T-cell (primary cell): ENCODE data around the gene RAB8B. TPM values are rescaled to one million over a fixed set of nuclear protein-coding genes. Genes with fewer than 3 reads are reported as not detected.

Experiments used
- ATAC-seq, 4 experiments: fragments of 200-7000 bp in 3 of 4; fragments of 150-1000 bp in 1 of 4; cut with Tn5 transposase; replicated peaks in 1 of 4; 1 replicate in 3 of 4; 2 replicates in 1 of 4; pipeline ENCODE4 v1.10.0; 2021; ENCODE audit warnings: moderate library complexity in 3 of 4, mild to moderate bottlenecking in 2 of 4, moderate number of reproducible peaks in 1 of 4
- CTCF ChIA-PET, 2 donors: fragments of 300-600 bp; sonication (Branson Sonifier 250); formaldehyde crosslinking; loops; one replicate each; lab custom pipeline; 2022; ENCODE audit warnings: antibody characterized with exemption in 2 of 2; lab: Charles Lee
- POLR2A ChIA-PET, 2 donors: fragments of 300-600 bp; sonication (Branson Sonifier 250); formaldehyde crosslinking; loops; one replicate each; lab custom pipeline; 2022; ENCODE audit warnings: antibody characterized with exemption in 2 of 2; lab: Charles Lee
- DNase-seq, 35 experiments: peaks; one replicate each; pipeline versions ENCODE4 v3.0.0 to v3.0.0-alpha.2; 2013 to 2023
- H3K27ac ChIP-seq: one replicate; pipeline ENCODE4 v1.5.1; 2013; ENCODE audit warnings: low read length
- H3K27me3 ChIP-seq, 2 experiments: replicated peaks in 1 of 2; 1 replicate in 1 of 2; 2 replicates in 1 of 2; pipeline versions ENCODE4 v1.6.1 to v1.7.0; 2013; ENCODE audit warnings: low read length in 1 of 2, mixed read lengths in 1 of 2; ENCODE audit not compliant: control insufficient read depth in 2 of 2, insufficient read depth in 2 of 2; ENCODE audit errors: extremely low read depth in 1 of 2
- H3K36me3 ChIP-seq, 2 donors: 1 replicate in 1 of 2; 2 replicates in 1 of 2; pipeline versions ENCODE4 v1.6.1 to v1.7.0; 2013; ENCODE audit warnings: low read length in 1 of 2; ENCODE audit not compliant: control insufficient read depth in 2 of 2, insufficient read depth in 1 of 2; ENCODE audit errors: extremely low read depth in 1 of 2
- H3K4me1 ChIP-seq, 2 experiments: 1 replicate in 1 of 2; 2 replicates in 1 of 2; pipeline versions ENCODE4 v1.6.1 to v1.7.0; 2013; ENCODE audit warnings: low read length in 2 of 2, mixed read lengths in 1 of 2; ENCODE audit not compliant: insufficient read depth in 2 of 2, control insufficient read depth in 1 of 2; ENCODE audit errors: extremely low read depth in 1 of 2
- H3K4me3 ChIP-seq, 2 donors: 1 replicate in 1 of 2; 2 replicates in 1 of 2; pipeline versions ENCODE4 v1.5.1 to v1.7.0; 2013; ENCODE audit warnings: mild to moderate bottlenecking in 2 of 2, low read length in 1 of 2, moderate library complexity in 1 of 2; ENCODE audit not compliant: control insufficient read depth in 1 of 2; ENCODE audit errors: extremely low read depth in 1 of 2
- H3K9me3 ChIP-seq: 2 replicates; pipeline ENCODE4 v1.7.0; 2013
- H3K27ac Mint-ChIP-seq, 2 donors: one replicate each; pipeline ENCODE4 v1.8.0; 2020 to 2021; ENCODE audit warnings: mild to moderate bottlenecking in 2 of 2, mixed read lengths in 2 of 2
- H3K27me3 Mint-ChIP-seq, 2 donors: one replicate each; pipeline ENCODE4 v1.8.0; 2021 to 2022; ENCODE audit warnings: mixed read lengths in 2 of 2
- H3K36me3 Mint-ChIP-seq: one replicate; pipeline ENCODE4 v1.8.0; 2021; ENCODE audit warnings: mixed read lengths
- H3K4me1 Mint-ChIP-seq, 3 donors: one replicate each; pipeline ENCODE4 v1.8.0; 2020 to 2022; ENCODE audit warnings: mixed read lengths in 3 of 3, mild to moderate bottlenecking in 1 of 3
- H3K4me3 Mint-ChIP-seq, 3 donors: one replicate each; pipeline ENCODE4 v1.8.0; 2020 to 2022; ENCODE audit warnings: mild to moderate bottlenecking in 3 of 3, mixed read lengths in 3 of 3, moderate library complexity in 3 of 3
- H3K9me3 Mint-ChIP-seq, 3 donors: one replicate each; pipeline ENCODE4 v1.8.0; 2020 to 2022; ENCODE audit warnings: mixed read lengths in 3 of 3
- WGBS: methylation state at CpG from one replicate; pipeline ENCODE4 v1.1.5; 2013; ENCODE audit warnings: missing lambda C conversion rate; ENCODE audit not compliant: insufficient coverage; 5-methylcytosine and 5-hydroxymethylcytosine counted together
- total RNA-seq, 35 experiments: library from RNA in 6 of 35; stranded (reverse) in 6 of 35; fragments of 120-200 nt in 1 of 35; gene quantifications; one replicate each; pipeline versions ENCODE4 v1.2.1 to v1.2.4 and lab custom pipeline; 2013 to 2026

The RAB8B gene
- total RNA-seq, 5 donors from 2014 or later (not counting 1 experiment from before 2014, with no cell fraction given): 52.2 to 66.7 (median 55.7) TPM

GRCh38 chr15:63261311-63261710 lies 71.9 kb downstream of the RAB8B start:
- Histone ChIP-seq H3K4me3 (no peak overlapping the region), H3K36me3 (peaks cover 9 to 70% of the 10 kb centered on the region in 2 donors), H3K27ac (no peak overlapping the region), H3K9me3 (no peaks in the 10 kb centered on the region), H3K27me3 (no peaks in the 10 kb centered on the region), H3K4me1 (no peaks in the 10 kb centered on the region)
- ChIA-PET CTCF (interaction anchor here in 1 of 2 donors (0.5 to 0.9 kb wide), 2 partner anchors 50 to 307 kb away, joined by 3 to 4 read pairs; no protein-coding TSS in a partner anchor), POLR2A (no interaction called here)
- DNase-seq: no peak
- Mint-ChIP-seq H3K9me3 (no peaks in the 10 kb centered on the region), H3K4me3 (no peak overlapping the region), H3K36me3 (peaks cover 49% of the 10 kb centered on the region), H3K27me3 (no peaks in the 10 kb centered on the region), H3K27ac (no peak overlapping the region), H3K4me1 (no peaks in the 10 kb centered on the region)
- ATAC-seq: no peak

GRCh38 chr15:63263519-63263918 lies 74.1 kb downstream of the RAB8B start:
- peaks cover 3 to 61% of the 10 kb centered on the region in 2 donors for H3K36me3 ChIP-seq
- no peaks in the 10 kb centered on the region for H3K27me3 ChIP-seq
- no peak overlapping the region for H3K27ac ChIP-seq
- H3K27me3 Mint-ChIP-seq: no peaks in the 10 kb centered on the region
- ATAC-seq (no peak), DNase-seq (no peak)
- H3K9me3 ChIP-seq: no peaks in the 10 kb centered on the region
- H3K9me3 Mint-ChIP-seq: no peaks in the 10 kb centered on the region
- CTCF ChIA-PET: no interaction called here
- H3K27ac Mint-ChIP-seq: peak overlapping the region; percentile 23 to 62
- H3K4me1 ChIP-seq: no peaks in the 10 kb centered on the region
- 98% methylated on average over 5 of the region's 6 CpGs for WGBS
- POLR2A ChIA-PET: interaction anchor here in 1 of 2 donors (0.5 kb wide), 1 partner anchor 15 kb away, joined by 3 read pairs; no protein-coding TSS in a partner anchor
- H3K4me3 Mint-ChIP-seq: no peak overlapping the region
- H3K36me3 Mint-ChIP-seq: peaks cover 40% of the 10 kb centered on the region
- no peak overlapping the region for H3K4me3 ChIP-seq
- H3K4me1 Mint-ChIP-seq: no peaks in the 10 kb centered on the region

GRCh38 chr15:63264688-63265293 lies 75.4 kb downstream of the RAB8B start:
- CTCF ChIA-PET: interaction anchor here in 1 of 2 donors (0.6 kb wide), 1 partner anchor 23 kb away, joined by 3 read pairs; no protein-coding TSS in a partner anchor
- POLR2A ChIA-PET: no interaction called here
- H3K36me3 ChIP-seq: peaks cover 0 to 51% of the 10 kb centered on the region in 2 donors

GRCh38 chr15:63274427-63274826 lies 85.0 kb downstream of the RAB8B start:
- H3K27me3 ChIP-seq: no peaks in the 10 kb centered on the region
- no peaks in the 10 kb centered on the region for H3K36me3 ChIP-seq
- H3K4me1 ChIP-seq: peaks cover 2 to 23% of the 10 kb centered on the region in 2 experiments
- H3K4me3 ChIP-seq: no peak overlapping the region
- H3K4me1 Mint-ChIP-seq: peaks cover 39 to 41% (median 41%) of the 10 kb centered on the region in 3 donors
- H3K4me3 Mint-ChIP-seq: no peak overlapping the region
- no peaks in the 10 kb centered on the region for H3K9me3 ChIP-seq
- peaks cover 4% of the 10 kb centered on the region for H3K36me3 Mint-ChIP-seq
- no peaks in the 10 kb centered on the region for H3K9me3 Mint-ChIP-seq
- no peaks in the 10 kb centered on the region for H3K27me3 Mint-ChIP-seq
- CTCF ChIA-PET: interaction anchor here in 1 of 2 donors (1.8 kb wide), 1 partner anchor 83 kb away, joined by 4 read pairs; no protein-coding TSS in a partner anchor
- ATAC-seq (no peak), DNase-seq (peak in 1 of 35 experiments; percentile 41)
- peak overlapping the region; percentile 52 for H3K27ac ChIP-seq
- H3K27ac Mint-ChIP-seq: peak overlapping the region; percentile 56 to 66
- WGBS: 50% methylated on average over 3 of the region's 3 CpGs
- POLR2A ChIA-PET: interaction anchor here in 1 of 2 donors (1.1 kb wide), 1 partner anchor 28 kb away, joined by 3 read pairs; no protein-coding TSS in a partner anchor

More at GRCh38 chr15:63264688-63265293, 75.4 kb downstream of the RAB8B start:
- H3K9me3 Mint-ChIP-seq: no peaks in the 10 kb centered on the region
- Histone ChIP-seq H3K27me3 (no peaks in the 10 kb centered on the region), H3K4me1 (no peaks in the 10 kb centered on the region), H3K4me3 (no peak overlapping the region), H3K27ac (no peak overlapping the region), H3K9me3 (no peaks in the 10 kb centered on the region)
- 100% methylated on average over 1 of the region's 1 CpG for WGBS
- peak overlapping the region in 1 of 2 donors; percentile 61 for H3K27ac Mint-ChIP-seq
- no peak overlapping the region for H3K4me3 Mint-ChIP-seq
- no peaks in the 10 kb centered on the region for H3K27me3 Mint-ChIP-seq
- no peak for ATAC-seq
- H3K36me3 Mint-ChIP-seq: peaks cover 39% of the 10 kb centered on the region
- no peak for DNase-seq
- H3K4me1 Mint-ChIP-seq: peaks cover 0 to 5% (median 3%) of the 10 kb centered on the region in 3 donors

GRCh38 chr15:63276342-63277037 lies 87.1 kb downstream of the RAB8B start:
- WGBS: 54% methylated on average over 5 of the region's 11 CpGs
- POLR2A ChIA-PET: interaction anchor here in 1 of 2 donors (0.6 to 0.7 kb wide), 2 partner anchors 60 to 121 kb away, joined by 5 to 6 read pairs; no protein-coding TSS in a partner anchor
- DNase-seq: no peak

More at GRCh38 chr15:63276342-63277037, 87.1 kb downstream of the RAB8B start:
- H3K4me3 ChIP-seq: peak overlapping the region; percentile 67 to 75
- CTCF ChIA-PET: interaction anchor here in 1 of 2 donors (0.7 kb wide), 2 partner anchors 44 to 123 kb away, joined by 4 to 6 read pairs; no protein-coding TSS in a partner anchor
- peak overlapping the region; percentile 79 to 89 (median 84) for H3K4me3 Mint-ChIP-seq
- H3K4me1 Mint-ChIP-seq: peaks cover 42 to 44% (median 43%) of the 10 kb centered on the region in 3 donors
- no peak for ATAC-seq
- H3K9me3 ChIP-seq: no peaks in the 10 kb centered on the region
- peaks cover 2 to 23% of the 10 kb centered on the region in 2 experiments for H3K4me1 ChIP-seq
- H3K27me3 Mint-ChIP-seq: no peaks in the 10 kb centered on the region
- H3K27ac Mint-ChIP-seq: peak overlapping the region; percentile 81 to 93
- peak overlapping the region; percentile 66 for H3K27ac ChIP-seq
- H3K27me3 ChIP-seq: no peaks in the 10 kb centered on the region
- no peaks in the 10 kb centered on the region for H3K36me3 ChIP-seq
- H3K36me3 Mint-ChIP-seq: no peaks in the 10 kb centered on the region
- no peaks in the 10 kb centered on the region for H3K9me3 Mint-ChIP-seq
